ENCODE measurements around the gene ATG7.
A peak's percentile ranks its signal among the peaks of the same experiment; 100 is the strongest.
"Not testable (repeated sequence)": the region's sequence is repeated elsewhere in the genome, so short reads cannot be mapped to it uniquely, and the experiment has no call there.

The ATG7 gene

DNA sequence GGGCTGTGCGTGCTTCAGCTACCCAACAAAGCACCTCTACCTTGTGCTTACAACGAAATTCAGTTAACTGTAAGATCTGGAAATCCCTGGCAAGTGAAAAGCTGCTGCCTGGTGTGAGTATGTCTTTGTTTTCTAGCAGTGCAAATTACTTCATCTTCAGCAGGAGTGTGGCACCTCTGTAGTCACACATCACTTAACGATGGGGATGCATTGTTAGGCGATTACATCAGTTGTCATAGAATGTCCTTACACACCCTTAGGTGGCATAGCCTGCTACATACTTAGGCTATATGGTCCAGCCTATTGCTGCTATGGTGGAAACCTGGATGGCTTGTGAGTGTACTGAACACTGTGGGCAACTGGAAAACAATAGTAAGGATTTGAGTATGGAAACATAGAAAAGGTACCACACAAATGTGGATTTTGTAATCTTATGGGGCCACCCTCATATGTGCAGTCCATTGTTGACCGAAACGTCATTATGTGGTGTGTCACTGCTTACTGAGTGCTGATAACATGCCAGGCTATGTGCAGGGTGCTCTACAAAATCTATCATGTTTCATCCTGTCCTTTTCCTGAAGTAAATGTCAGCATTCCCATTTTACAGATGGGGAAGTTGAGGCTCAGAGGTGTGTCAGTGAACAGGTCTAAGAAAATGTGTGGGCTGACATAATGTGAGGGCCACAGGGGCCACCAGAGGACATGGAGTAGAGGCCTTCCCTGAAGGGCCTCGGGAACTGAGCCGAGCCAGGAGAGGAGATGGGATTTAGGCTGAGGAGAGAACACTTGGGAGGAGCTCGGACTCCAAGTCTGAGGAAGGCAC lies 198.0 kb downstream of the ATG7 start:
- DNase-seq, result no peak

DNA sequence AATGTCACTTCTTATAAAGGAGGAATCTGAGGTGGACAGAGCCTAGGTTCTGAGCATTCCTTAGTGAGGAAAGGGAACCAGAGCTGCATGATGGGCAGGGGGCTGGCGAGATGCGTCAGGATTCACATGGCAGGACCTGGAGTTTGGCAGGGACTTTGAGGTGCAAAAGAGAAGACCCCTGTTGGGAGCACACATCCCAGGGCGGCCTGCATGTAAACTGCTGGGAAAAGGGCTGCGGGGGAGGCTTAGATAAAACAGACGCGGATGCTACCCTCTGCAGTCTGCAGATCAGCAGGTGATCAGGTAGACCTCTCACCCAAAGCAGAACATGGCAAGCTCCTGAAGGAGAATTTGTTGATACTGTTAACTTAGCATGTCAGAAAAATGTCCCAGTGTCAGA lies 203.1 kb downstream of the ATG7 start:
- no peak for DNase-seq

GRCh38 chr3:11476735-11477144 lies 204.5 kb downstream of the ATG7 start:
- no peak for DNase-seq

DNA sequence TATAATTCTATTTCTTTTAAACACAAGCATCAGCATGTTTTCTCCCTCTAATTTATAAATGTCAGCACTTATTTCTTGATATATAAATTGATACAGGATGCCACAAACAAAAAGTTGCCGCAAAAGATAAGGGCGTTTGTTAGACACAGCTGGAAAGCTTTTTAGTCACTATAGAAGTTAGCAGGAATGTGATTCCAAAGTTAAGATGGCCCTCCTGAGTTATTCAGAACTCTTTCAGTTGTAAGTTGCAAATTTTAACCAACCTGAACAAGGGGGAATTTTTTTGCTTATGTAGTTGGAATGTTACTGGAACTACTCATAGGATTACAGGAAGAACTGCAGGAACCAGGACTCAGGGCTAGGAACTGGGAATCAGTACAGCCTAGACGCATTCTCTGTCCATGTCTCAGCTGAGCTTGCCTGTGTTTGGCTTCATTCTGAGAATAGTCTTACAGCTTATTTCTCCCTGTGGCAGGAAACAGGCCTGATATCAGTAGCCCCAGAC lies 205.3 kb downstream of the ATG7 start:
- no peak for DNase-seq

DNA sequence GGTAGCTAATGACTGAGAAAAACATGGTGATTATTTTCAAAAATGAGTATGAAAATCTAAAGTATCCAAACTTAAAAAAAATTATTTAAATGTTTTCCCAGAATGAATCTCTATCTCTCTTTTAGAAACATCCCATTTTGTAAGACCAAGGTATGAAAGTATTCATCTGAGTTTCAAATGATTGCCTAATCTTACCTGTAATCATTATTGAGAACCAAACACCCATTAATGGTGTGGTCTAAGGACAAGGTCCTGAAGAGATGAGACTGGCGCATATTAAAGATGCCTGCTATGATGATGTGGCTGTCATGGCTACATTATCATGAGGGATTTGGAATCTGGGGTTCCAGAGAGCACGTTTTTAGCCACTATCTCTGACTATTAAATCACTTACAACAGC lies 206.0 kb downstream of the ATG7 start:
- DNase-seq, result no peak

GRCh38 chr3:11479221-11479620 lies 207.0 kb downstream of the ATG7 start:
- no peak for DNase-seq

DNA sequence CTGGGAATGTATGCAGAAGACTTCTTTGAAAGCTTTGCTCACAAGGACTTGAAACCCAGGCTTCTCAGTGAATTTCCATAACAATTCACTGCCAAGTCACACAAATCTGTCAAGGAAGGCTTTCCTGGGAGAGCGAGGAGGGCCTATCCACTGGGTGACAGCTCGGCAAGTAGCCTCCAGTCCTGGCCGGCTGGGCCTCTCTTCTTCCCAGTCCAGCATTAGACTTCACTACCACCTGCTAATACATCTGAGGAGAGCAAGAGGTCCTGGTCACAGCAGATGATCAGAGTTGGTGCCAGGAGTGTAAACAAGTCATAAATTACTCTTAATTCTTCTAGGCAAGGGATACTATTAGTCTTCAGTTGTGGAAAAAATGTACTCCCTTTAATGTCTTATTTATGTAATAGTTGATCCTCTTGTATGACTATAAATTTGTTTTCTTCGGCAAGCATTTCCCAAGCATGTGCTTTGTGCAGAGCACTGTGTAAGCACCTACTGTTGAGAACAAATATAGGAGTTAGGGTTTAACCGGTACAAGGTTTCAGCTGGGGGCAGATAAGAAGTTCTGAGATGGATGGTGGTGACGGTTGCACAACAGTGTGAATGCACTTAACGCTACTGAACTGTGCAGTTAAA lies 208.6 kb downstream of the ATG7 start:
- DNase-seq, result no peak

- DNase-seq, result no peak
Measured at GRCh38 chr3:11481556-11481955, 209.4 kb downstream of the ATG7 start.

- no peak for DNase-seq
Measured at GRCh38 chr3:11482021-11482420, 209.8 kb downstream of the ATG7 start.

- not testable (repeated sequence) for DNase-seq
Measured at GRCh38 chr3:11488356-11488755, 216.2 kb downstream of the ATG7 start.

DNA sequence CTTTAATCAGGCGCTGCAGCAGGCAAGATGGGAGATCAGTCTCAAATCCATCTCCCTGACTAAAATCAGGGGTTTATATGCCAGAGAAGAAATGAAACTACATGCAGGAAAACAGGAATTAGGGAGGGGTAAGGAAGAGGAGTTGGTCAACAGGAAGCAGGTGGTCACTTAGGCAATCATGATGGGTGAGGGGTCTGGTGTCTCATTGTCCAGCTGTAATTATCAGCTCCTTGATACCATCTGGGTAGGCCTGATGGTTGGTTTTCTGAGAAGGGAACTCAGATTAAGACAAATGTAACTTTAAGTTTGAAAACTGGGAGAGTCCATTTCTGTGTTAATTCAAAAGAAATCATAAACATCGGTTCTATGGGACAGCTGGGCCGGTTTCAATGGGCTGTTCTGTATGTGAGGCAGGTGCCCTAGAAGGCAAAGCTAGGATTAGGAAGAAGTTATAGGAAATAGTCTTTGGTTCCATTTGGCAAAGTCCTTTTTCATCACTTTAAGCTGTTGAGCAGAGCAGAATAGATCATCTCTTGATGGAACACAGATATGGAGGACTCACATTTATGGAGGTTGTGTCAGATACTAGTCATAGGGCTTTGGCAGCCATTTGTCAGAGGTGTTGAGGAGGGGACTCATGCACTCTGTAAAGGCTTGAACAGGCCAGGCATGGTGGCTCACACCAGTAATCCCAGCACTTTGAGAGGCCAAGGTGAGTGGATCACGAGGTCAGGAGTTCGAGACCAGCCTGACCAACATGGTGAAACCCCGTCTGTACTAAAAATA lies 222.1 kb downstream of the ATG7 start:
- DNase-seq, result no peak

- DNase-seq, result no peak
Measured at GRCh38 chr3:11495948-11496557, 223.9 kb downstream of the ATG7 start.

GRCh38 chr3:11498177-11498576 lies 226.0 kb downstream of the ATG7 start:
- DNase-seq, result no peak

DNA sequence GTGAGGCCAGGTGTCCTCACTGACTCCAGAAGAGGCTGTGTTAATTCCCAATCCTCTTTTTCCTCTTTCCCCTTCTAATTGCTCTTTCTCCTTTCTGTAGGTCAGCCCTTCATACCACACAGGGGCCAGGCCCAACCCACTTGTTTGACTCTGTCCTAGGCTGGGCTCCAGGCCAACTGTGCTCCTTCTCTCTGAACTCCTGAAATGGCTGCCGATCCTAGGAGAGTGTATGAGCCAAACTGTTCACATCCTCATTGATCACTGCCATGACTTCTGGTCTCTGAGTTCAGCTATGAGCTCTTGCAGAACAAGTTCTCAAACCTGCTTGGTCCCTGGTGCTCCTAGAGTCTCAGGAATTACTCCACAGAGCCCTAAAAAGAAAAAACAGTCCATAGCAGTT lies 226.4 kb downstream of the ATG7 start:
- no peak for DNase-seq

- DNase-seq, result no peak
Measured at GRCh38 chr3:11499144-11499543, 226.9 kb downstream of the ATG7 start.

DNA sequence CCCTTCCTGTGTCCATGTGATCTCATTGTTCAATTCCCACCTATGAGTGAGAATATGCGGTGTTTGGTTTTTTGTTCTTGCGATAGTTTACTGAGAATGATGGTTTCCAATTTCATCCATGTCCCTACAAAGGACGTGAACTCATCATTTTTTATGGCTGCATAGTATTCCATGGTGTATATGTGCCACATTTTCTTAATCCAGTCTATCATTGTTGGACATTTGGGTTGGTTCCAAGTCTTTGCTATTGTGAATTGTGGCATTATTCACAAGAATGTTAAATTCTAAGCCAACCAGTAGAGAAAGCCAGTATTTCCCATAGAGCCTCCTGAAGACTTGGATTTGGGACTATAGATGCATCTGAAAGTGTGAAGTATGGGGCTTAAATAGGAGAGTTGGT lies 230.2 kb downstream of the ATG7 start:
- not testable (repeated sequence) for DNase-seq

DNA sequence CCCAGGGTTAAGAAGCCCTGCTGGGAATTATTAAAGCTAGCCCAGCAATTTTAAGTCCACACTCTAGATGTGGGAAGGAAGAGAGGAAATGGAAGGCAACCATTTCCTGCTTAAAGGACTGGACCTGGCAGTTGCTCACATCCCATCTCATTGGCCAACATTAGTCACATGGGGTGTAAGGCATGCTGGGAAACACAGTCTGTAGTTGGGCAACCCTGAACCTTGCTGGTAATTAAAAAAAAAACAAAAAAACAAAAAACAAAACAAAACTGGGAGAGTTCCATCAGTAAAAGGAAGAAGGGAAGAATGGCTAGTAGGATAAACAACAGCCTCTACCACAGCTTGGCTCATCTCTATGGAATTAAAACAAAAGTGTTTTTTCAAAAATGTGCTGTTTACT lies 235.5 kb downstream of the ATG7 start:
- DNase-seq, result no peak

DNA sequence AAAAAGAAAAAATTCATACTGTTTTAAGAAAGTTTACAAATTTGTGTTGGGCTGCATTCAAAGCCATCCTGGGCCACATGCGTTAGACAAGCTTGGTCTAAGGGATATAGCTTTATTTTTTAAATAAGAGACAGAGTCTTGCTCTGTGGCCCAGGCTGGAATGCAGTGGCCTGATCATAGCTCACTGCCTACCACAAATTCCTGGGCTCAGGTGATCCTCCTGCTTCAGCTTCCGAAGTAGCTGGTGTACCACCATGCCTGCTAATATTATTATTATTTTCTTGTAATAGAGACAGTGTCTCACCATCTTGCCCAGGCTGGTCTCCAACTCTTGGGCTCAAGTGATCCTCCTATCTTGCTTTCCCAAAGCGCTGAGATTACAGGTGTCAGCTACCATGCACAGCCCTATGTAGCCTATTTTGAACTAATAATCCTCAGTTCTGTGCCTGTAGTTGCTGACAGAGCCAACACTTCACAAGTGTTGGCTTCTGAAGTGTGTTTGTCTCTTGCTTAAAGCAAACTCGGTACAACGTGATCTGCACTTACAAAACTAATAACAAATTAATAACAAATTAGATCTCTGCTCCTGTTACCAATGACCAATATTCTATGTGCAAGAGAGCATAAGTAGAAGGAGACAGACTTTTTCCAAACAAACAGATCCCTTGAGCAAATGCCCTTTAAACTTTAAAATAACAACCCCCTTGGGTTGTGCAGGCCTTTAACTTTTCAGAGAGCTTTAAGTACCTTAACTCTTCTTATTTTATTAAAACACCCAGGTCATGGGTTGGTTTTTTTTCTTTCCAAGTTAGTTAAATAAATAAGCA lies 236.4 kb downstream of the ATG7 start:
- DNase-seq, result no peak

DNA sequence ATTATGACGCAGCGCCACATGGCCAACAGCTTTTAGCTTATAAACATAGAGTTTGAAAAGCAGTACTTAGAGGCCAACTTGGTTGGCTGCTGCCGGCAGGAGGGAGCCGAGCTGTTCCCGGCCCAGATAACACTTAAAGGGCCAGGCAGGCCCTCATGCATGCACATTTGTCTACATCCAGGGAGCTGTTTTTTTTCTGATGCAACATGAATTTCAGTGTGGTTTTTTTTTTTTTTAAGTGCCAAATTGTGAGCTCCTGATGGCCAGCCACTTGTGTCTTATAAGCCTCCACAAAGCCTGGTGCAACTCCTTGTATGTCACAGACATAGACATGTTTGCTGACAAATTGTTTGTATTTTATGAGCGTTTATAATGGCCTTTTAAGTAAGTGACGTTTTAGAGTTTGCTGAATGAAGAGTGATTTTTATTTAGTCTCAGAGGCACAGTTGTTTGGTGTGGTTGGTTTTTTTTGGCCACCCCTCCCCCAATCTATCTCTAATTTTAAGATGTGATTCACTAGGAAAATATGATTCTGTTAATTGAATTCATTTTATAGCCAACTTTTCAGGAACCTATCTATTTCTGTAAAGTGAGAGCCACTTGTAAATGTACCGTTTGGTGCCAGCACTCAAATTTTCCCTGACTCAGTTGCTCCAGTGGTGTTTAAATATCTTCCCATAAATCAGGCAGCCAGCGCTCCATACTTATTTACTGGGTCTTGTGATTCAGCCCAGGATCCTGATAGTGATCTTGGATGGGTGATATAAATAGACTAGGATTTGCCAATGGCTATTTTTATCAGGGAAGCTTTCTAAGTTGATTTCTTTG lies 237.2 kb downstream of the ATG7 start:
- DNase-seq, result peak; percentile 69

GRCh38 chr3:11510001-11510340 lies 237.8 kb downstream of the ATG7 start:
- peak; percentile 59 for DNase-seq

DNA sequence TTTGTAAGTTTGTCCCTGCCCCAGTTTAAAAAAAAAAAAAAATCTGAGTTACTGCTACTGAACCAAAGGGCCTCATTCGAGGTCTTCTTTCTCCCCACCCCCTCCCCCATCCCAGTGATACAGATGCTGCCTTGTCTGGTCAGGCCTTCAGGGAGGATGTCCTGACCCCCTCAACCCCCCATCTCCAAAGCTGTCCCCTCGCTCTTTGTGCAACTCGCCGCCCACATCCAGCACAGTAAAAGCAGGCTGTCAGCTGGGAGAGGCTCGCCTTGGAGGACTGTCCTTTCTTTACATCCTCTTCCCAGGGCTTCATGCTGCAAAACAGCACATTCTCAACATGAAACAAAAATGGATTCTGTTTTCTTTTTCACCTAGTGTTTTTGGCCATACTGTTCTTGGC lies 238.2 kb downstream of the ATG7 start:
- DNase-seq, result no peak

Measured in NCI-H2171 (cell line).